Effector memory CD8-positive, alpha-beta T cell (primary cell): ENCODE results near the gene XPO4.
"Not testable (repeated sequence)": the region's sequence is repeated elsewhere in the genome, so short reads cannot be mapped to it uniquely, and the experiment has no call there.

Source experiments
- ATAC-seq: fragments of 150-1000 bp; cut with Tn5 transposase; replicated peaks from 2 replicates; pipeline ENCODE4 v1.10.0; 2021; ENCODE audit warnings: mild to moderate bottlenecking, moderate library complexity
- DNase-seq, 3 experiments: peaks; one replicate each; pipeline ENCODE4 v3.0.0; 2021
- H3K27ac Mint-ChIP-seq, 2 donors: one replicate each; pipeline ENCODE4 v1.8.0; 2022; ENCODE audit warnings: mild to moderate bottlenecking in 2 of 2, mixed read lengths in 2 of 2, moderate library complexity in 2 of 2
- H3K27me3 Mint-ChIP-seq, 2 donors: one replicate each; pipeline ENCODE4 v1.8.0; 2022; ENCODE audit warnings: mixed read lengths in 2 of 2
- H3K36me3 Mint-ChIP-seq: one replicate; pipeline ENCODE4 v1.8.0; 2022; ENCODE audit warnings: mild to moderate bottlenecking, moderate library complexity, mixed read lengths; ENCODE audit not compliant: insufficient read depth
- H3K4me1 Mint-ChIP-seq, 2 donors: one replicate each; pipeline ENCODE4 v1.8.0; 2022; ENCODE audit warnings: low read depth in 2 of 2, mixed read lengths in 2 of 2
- H3K4me3 Mint-ChIP-seq, 2 donors: one replicate each; pipeline ENCODE4 v1.8.0; 2022; ENCODE audit warnings: mild to moderate bottlenecking in 2 of 2, mixed read lengths in 2 of 2, moderate library complexity in 2 of 2
- H3K9me3 Mint-ChIP-seq, 2 donors: one replicate each; pipeline ENCODE4 v1.8.0; 2022; ENCODE audit warnings: mixed read lengths in 2 of 2

XPO4 gene

GRCh38 chr13:20873348-20873747, 29.2 kb downstream of the XPO4 start:
- Mint-ChIP-seq H3K4me3 (no peak overlapping the region), H3K36me3 (peaks cover 7% of the 10 kb centered on the region), H3K4me1 (peaks cover 14 to 21% of the 10 kb centered on the region in 2 donors), H3K27me3 (no peaks in the 10 kb centered on the region), H3K27ac (peak overlapping the region in 1 of 2 donors; percentile 1), H3K9me3 (no peaks in the 10 kb centered on the region)
- no peak for DNase-seq
- no peak for ATAC-seq

DNA sequence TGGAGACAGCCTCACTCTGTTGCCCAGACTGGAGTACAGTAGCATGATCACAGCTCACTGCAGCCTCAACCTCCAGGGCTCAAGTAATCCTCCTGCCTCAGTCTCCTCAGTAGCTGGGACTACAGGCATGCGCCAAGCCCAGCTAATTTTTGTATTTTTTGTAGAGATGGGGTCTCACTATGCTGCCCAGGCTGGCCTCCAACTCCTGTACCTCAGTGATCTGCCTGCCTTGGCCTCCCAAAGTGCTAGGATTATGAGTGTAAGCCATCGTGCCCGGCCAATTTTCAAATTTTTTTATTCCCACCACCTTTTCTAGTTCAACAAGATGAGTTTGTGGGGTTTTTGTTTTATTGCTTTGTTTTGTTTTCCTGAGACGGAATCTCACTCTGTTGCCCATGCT, 31.7 kb downstream of the XPO4 start:
- Mint-ChIP-seq H3K36me3 (peaks cover under 1% of the 10 kb centered on the region), H3K4me3 (no peak overlapping the region), H3K27ac (no peak overlapping the region), H3K4me1 (peaks cover 11 to 27% of the 10 kb centered on the region in 2 donors), H3K9me3 (no peaks in the 10 kb centered on the region), H3K27me3 (no peaks in the 10 kb centered on the region)
- DNase-seq (no peak), ATAC-seq (no peak)

DNA sequence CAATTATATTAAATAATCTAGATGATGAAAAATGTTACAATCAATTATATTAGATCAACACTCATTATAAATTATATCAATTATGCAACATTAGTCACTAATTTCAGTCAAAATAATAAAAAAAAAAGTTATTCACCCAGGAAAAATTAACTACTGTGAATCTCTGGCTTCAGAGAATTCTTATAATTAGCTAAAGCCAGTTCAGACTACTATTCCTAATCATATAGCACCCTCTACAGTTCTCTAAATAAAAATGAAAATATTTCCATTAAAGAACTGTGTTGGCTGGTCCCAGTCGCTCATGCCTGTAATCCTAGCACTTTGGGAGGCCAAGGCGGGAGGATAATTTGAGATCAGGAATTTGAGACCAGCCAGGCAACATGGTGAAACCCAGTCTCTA, 33.0 kb downstream of the XPO4 start:
- Mint-ChIP-seq H3K4me1 (peaks cover 12 to 26% of the 10 kb centered on the region in 2 donors), H3K36me3 (no peaks in the 10 kb centered on the region), H3K9me3 (no peaks in the 10 kb centered on the region), H3K27me3 (no peaks in the 10 kb centered on the region), H3K27ac (no peak overlapping the region), H3K4me3 (no peak overlapping the region)
- no peak for ATAC-seq
- DNase-seq: no peak

- peaks cover 4 to 28% of the 10 kb centered on the region in 2 donors for H3K4me1 Mint-ChIP-seq
- DNase-seq: no peak
- H3K36me3 Mint-ChIP-seq: peaks cover 2% of the 10 kb centered on the region
- H3K27ac Mint-ChIP-seq: peak overlapping the region in 1 of 2 donors; percentile 19
- H3K9me3 Mint-ChIP-seq: no peaks in the 10 kb centered on the region
- no peak overlapping the region for H3K4me3 Mint-ChIP-seq
- no peak for ATAC-seq
- H3K27me3 Mint-ChIP-seq: no peaks in the 10 kb centered on the region
Observed at GRCh38 chr13:20867408-20867807, 35.1 kb downstream of the XPO4 start.

DNA sequence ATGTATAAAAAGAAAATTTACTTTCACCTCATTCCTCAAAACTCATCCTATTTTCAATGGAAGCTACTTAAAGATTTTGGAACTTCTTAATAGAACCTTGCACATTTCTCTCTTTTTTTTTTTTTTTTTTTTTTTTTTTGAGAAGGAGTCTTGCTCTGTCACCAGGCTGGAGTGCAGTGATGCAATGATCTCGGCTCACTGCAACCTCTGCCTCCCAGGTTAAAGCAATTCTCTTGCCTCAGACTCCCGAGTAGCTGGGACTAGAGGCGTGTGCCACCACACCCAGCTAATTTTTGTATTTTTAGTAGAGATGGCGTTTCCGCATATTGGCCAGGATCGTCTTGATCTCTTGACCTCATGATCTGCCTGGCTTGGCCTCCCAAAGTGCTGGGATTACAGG, 40.9 kb downstream of the XPO4 start:
- not testable (repeated sequence) for H3K4me3 Mint-ChIP-seq, H3K27ac Mint-ChIP-seq, ATAC-seq, DNase-seq, H3K9me3 Mint-ChIP-seq, H3K27me3 Mint-ChIP-seq
- H3K4me1 Mint-ChIP-seq: peaks cover 3 to 14% of the 10 kb centered on the region in 2 donors
- peaks cover 19% of the 10 kb centered on the region for H3K36me3 Mint-ChIP-seq

- Mint-ChIP-seq H3K27ac (no peak overlapping the region), H3K9me3 (no peaks in the 10 kb centered on the region), H3K36me3 (peaks cover 19% of the 10 kb centered on the region), H3K4me3 (no peak overlapping the region), H3K4me1 (peaks cover 4 to 7% of the 10 kb centered on the region in 2 donors), H3K27me3 (no peaks in the 10 kb centered on the region)
- no peak for ATAC-seq
- no peak for DNase-seq
Observed at GRCh38 chr13:20860844-20861243, 41.7 kb downstream of the XPO4 start.

DNA sequence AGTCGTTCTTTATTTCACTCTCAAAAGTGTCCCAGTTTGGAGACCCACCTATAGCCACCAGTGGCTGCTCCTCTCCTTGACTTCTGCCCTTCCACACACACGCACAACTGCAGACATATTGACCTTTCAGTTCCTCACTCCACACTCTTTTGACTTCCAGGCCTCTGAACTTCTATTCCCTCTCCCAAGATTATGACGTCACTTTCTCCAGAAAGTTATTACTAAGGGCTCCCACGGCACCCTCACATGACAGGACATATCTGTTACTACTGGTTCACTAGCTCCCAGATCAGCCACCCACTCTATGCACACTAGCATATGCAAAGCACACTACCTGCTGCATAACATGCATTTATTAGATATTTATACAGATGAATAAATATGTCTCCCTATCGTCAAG, 45.9 kb downstream of the XPO4 start:
- H3K27ac Mint-ChIP-seq: no peak overlapping the region
- no peaks in the 10 kb centered on the region for H3K27me3 Mint-ChIP-seq
- ATAC-seq (no peak), DNase-seq (no peak)
- H3K4me3 Mint-ChIP-seq: no peak overlapping the region
- H3K36me3 Mint-ChIP-seq: peaks cover 10% of the 10 kb centered on the region
- H3K4me1 Mint-ChIP-seq: peaks cover 0 to 2% of the 10 kb centered on the region in 2 donors
- H3K9me3 Mint-ChIP-seq: no peaks in the 10 kb centered on the region

GRCh38 chr13:20851844-20852402, 50.6 kb downstream of the XPO4 start:
- peaks cover 2 to 5% of the 10 kb centered on the region in 2 donors for H3K4me1 Mint-ChIP-seq
- ATAC-seq (no peak), DNase-seq (no peak)
- H3K36me3 Mint-ChIP-seq: peaks cover 2% of the 10 kb centered on the region
- no peak overlapping the region for H3K27ac Mint-ChIP-seq
- no peak overlapping the region for H3K4me3 Mint-ChIP-seq
- no peaks in the 10 kb centered on the region for H3K27me3 Mint-ChIP-seq
- no peaks in the 10 kb centered on the region for H3K9me3 Mint-ChIP-seq

- DNase-seq: no peak
- H3K4me3 Mint-ChIP-seq: no peak overlapping the region
- H3K27ac Mint-ChIP-seq: no peak overlapping the region
- H3K36me3 Mint-ChIP-seq: peaks cover 7% of the 10 kb centered on the region
- H3K27me3 Mint-ChIP-seq: no peaks in the 10 kb centered on the region
- H3K4me1 Mint-ChIP-seq: peaks cover 0 to 5% of the 10 kb centered on the region in 2 donors
- no peak for ATAC-seq
- no peaks in the 10 kb centered on the region for H3K9me3 Mint-ChIP-seq
Observed at GRCh38 chr13:20848944-20849343, 53.6 kb downstream of the XPO4 start.

DNA sequence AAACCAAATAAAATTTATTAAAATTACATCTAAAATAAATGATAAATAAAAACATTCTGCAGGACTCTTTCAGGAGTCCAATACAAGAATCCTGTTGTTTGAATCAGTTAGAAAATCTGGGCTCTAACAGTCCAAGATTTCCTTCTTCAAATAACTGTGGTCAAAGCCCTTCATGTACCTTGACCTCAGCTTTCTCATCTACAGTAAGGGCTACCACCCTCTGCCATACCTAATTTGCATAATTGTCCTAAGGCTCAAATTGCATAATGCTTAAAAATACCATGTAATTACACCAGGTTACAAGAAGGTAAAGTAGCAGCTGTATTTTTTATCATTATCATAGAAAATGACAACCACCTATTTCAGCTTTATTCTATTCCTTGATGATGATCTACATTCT, 54.3 kb downstream of the XPO4 start:
- H3K36me3 Mint-ChIP-seq: peaks cover 7% of the 10 kb centered on the region
- ATAC-seq (no peak), DNase-seq (no peak)
- H3K4me3 Mint-ChIP-seq: no peak overlapping the region
- H3K4me1 Mint-ChIP-seq: peaks cover 0 to 5% of the 10 kb centered on the region in 2 donors
- no peaks in the 10 kb centered on the region for H3K27me3 Mint-ChIP-seq
- H3K9me3 Mint-ChIP-seq: no peaks in the 10 kb centered on the region
- H3K27ac Mint-ChIP-seq: no peak overlapping the region

DNA sequence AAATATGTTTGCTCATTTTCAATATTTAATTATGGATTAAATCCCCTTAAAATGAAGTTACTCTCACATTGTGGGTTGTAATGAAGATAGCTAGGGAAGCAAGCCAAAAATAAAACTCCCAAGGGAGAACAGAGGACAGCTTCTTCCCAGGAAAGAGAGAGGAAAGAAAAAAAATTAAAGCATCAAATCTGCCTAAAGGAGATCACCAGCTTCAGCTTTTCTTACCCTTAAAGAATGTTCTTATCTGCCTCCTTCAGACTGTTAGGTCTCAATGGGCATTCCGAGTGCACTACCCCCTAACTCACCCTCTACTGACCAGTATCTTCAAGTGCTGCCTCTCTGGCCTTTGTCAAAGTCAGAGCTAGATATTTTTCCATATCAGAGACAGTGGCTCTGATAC, 55.2 kb downstream of the XPO4 start:
- H3K36me3 Mint-ChIP-seq: peaks cover 14% of the 10 kb centered on the region
- H3K27me3 Mint-ChIP-seq: no peaks in the 10 kb centered on the region
- DNase-seq (no peak), ATAC-seq (no peak)
- H3K27ac Mint-ChIP-seq: no peak overlapping the region
- H3K4me3 Mint-ChIP-seq: no peak overlapping the region
- H3K9me3 Mint-ChIP-seq: no peaks in the 10 kb centered on the region
- peaks cover 0 to 5% of the 10 kb centered on the region in 2 donors for H3K4me1 Mint-ChIP-seq

DNA sequence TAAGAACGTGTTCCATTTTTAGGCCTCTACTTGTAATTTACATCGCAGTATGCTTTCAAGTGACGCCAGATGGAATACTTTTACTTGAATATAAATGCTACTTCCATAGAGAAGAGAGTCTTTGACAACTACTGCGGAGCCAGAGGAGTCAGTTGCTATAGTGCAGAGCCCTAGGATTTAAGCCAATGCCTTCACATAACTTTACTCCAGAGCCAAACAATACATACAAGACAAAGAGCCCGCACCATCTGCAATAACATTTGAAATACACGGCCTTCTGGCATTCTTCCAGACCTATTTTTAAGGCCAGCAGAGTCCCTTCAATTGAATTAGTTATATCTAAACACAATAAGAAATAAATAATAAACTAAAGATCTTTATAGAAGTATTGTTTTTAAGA, 59.4 kb downstream of the XPO4 start:
- ATAC-seq (no peak), DNase-seq (no peak)
- Mint-ChIP-seq H3K27me3 (no peaks in the 10 kb centered on the region), H3K9me3 (no peaks in the 10 kb centered on the region), H3K36me3 (peaks cover 47% of the 10 kb centered on the region), H3K4me1 (no peaks in the 10 kb centered on the region), H3K4me3 (no peak overlapping the region), H3K27ac (no peak overlapping the region)

GRCh38 chr13:20840568-20840967, 62.0 kb downstream of the XPO4 start:
- Mint-ChIP-seq H3K4me3 (no peak overlapping the region), H3K36me3 (peaks cover 48% of the 10 kb centered on the region), H3K27me3 (no peaks in the 10 kb centered on the region), H3K4me1 (peaks cover 1 to 5% of the 10 kb centered on the region in 2 donors), H3K9me3 (no peaks in the 10 kb centered on the region), H3K27ac (peak overlapping the region in 1 of 2 donors; percentile 31)
- ATAC-seq (no peak), DNase-seq (no peak)

DNA sequence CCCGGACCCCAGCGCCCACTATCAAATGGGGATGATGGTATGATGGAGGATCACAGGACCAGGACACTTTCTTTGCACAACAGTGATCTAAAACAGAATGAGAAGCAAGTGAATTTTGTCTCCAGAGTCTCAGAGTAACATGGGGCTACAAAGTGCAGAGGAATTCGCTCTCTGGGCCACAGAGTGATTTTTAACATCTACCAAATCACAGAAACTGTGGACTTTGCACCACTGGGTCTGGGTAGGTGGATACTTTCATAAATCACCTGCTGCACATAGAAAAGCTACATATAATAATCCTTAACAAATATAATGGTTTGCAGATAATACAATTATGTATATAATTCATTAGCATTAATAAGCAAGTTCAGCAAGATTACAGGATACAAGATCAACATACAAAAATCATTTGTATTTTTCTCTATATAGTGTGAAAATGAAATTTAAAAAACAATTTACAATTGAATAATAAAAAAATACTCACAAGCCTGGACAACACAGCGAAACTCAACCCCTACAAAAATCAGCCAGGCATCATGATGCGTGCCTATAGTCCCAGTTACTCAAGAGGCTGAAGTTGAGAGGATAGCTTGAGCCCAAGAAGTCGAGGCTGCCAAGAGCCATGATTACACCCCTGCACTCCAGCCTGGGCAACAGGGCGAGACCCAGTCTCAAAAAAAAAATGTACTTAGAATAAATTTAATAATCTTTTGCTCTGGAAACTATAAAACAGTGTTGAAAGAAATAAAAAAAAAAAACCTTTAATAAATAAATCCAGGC, 68.5 kb downstream of the XPO4 start:
- Mint-ChIP-seq H3K27ac (no peak overlapping the region), H3K36me3 (peaks cover 22% of the 10 kb centered on the region), H3K9me3 (no peaks in the 10 kb centered on the region), H3K4me1 (peaks cover 6 to 8% of the 10 kb centered on the region in 2 donors), H3K27me3 (no peaks in the 10 kb centered on the region), H3K4me3 (no peak overlapping the region)
- no peak for ATAC-seq
- DNase-seq: no peak
